HepG2 (cell line): Measurements from ENCODE around the gene HSPA1L. TPM values are rescaled to one million over a fixed set of nuclear protein-coding genes. Genes with fewer than 3 reads are reported as not detected.

Source experiments
- BORCS8-MEF2B ChIP-seq: sonication (generic); formaldehyde crosslinking; IDR thresholded peaks from 2 replicates; pipeline ENCODE4 v1.8.0; 2022; ENCODE audit warnings: mild to moderate bottlenecking, missing genetic modification reagents
- CBX5 ChIP-seq: sonication (generic); formaldehyde crosslinking; IDR thresholded peaks from 2 replicates; pipeline ENCODE4 v1.4.0; 2020; ENCODE audit warnings: missing genetic modification reagents, borderline replicate concordance
- CEBPG ChIP-seq: IDR thresholded peaks from 2 replicates; pipeline ENCODE4 v1.6.1; 2016
- ESRRA ChIP-seq: sonication (generic); formaldehyde crosslinking; IDR thresholded peaks from 2 replicates; pipeline ENCODE4 v1.5.1; 2020; ENCODE audit warnings: mild to moderate bottlenecking, low read depth, missing genetic modification reagents
- HES4 ChIP-seq: sonication (generic); formaldehyde crosslinking; IDR thresholded peaks from 2 replicates; pipeline ENCODE4 v1.9.0; 2021; ENCODE audit warnings: mild to moderate bottlenecking, missing genetic modification reagents, borderline replicate concordance
- KLF16 ChIP-seq, 2 experiments: sonication (generic) in 1 of 2; formaldehyde crosslinking in 1 of 2; IDR thresholded peaks; 2 replicates each; pipeline versions ENCODE4 v1.6.1 to v1.8.0; 2016 to 2023; ENCODE audit warnings: missing genetic modification reagents in 2 of 2, missing compliant biosample characterization in 1 of 2
- MTA3 ChIP-seq: sonication (generic); formaldehyde crosslinking; IDR thresholded peaks from 2 replicates; pipeline ENCODE4 v1.4.0; 2020; ENCODE audit warnings: missing genetic modification reagents
- MTF2 ChIP-seq: sonication (generic); formaldehyde crosslinking; IDR thresholded peaks from 2 replicates; pipeline ENCODE4 v1.5.0; 2020; ENCODE audit warnings: missing genetic modification reagents, borderline replicate concordance
- NAIF1 ChIP-seq: sonication (generic); formaldehyde crosslinking; IDR thresholded peaks from 2 replicates; pipeline ENCODE4 v1.5.0; 2020; ENCODE audit warnings: mild to moderate bottlenecking, missing genetic modification reagents, borderline replicate concordance
- SALL1 ChIP-seq: sonication (generic); formaldehyde crosslinking; IDR thresholded peaks from 2 replicates; pipeline ENCODE4 v1.8.0; 2022; ENCODE audit warnings: mild to moderate bottlenecking, missing genetic modification reagents
- ZBTB38 ChIP-seq: sonication (generic); formaldehyde crosslinking; IDR thresholded peaks from 2 replicates; pipeline ENCODE4 v1.5.1; 2020; ENCODE audit warnings: mild to moderate bottlenecking, missing genetic modification reagents
- ZKSCAN8 ChIP-seq: IDR thresholded peaks from 2 replicates; pipeline ENCODE4 v1.6.1; 2016; ENCODE audit warnings: borderline replicate concordance, missing genetic modification reagents, missing compliant biosample characterization
- ZNF678 ChIP-seq: sonication (generic); formaldehyde crosslinking; IDR thresholded peaks from 2 replicates; pipeline ENCODE4 v1.4.0; 2020; ENCODE audit warnings: mild to moderate bottlenecking, missing genetic modification reagents
- ZNF749 ChIP-seq: sonication (generic); formaldehyde crosslinking; IDR thresholded peaks from 2 replicates; pipeline ENCODE4 v1.8.0; 2022; ENCODE audit warnings: mild to moderate bottlenecking, missing genetic modification reagents, moderate library complexity, borderline replicate concordance
- polyA plus RNA-seq, 8 experiments: library from polyadenylated mRNA; depleted of rRNA in 3 of 8; stranded (reverse) in 7 of 8; unstranded in 1 of 8; fragments of >200 nt; fragmentation: Illumina TruSeq in 4 of 8; extraction: Trizol in 4 of 8; gene quantifications; 2 replicates each; pipeline versions ENCODE4 v1.2.1 to v1.2.3, GENCODE V29; 2011 to 2016; ENCODE audit warnings: low read depth in 4 of 8, missing spikeins in 1 of 8, mixed read lengths in 1 of 8; ENCODE audit not compliant: insufficient read depth in 1 of 8
- total RNA-seq, 5 experiments: library from RNA; depleted of rRNA; stranded (reverse); fragments of >200 nt; fragmentation: Illumina TruSeq; extraction: Trizol; gene quantifications; 2 replicates each; pipeline ENCODE4 v1.2.3, GENCODE V29; 2016; ENCODE audit warnings: low read depth in 1 of 5
- TF ChIP-seq, protein P1 (sequence below): sonication (generic); formaldehyde crosslinking; IDR thresholded peaks from 2 replicates; pipeline ENCODE4 v1.4.0; 2020; ENCODE audit warnings: missing genetic modification reagents, borderline replicate concordance
- TF ChIP-seq, protein P2 (sequence below): sonication (generic); formaldehyde crosslinking; IDR thresholded peaks from 2 replicates; pipeline ENCODE4 v1.4.0; 2020; ENCODE audit warnings: mild to moderate bottlenecking, low read depth, missing genetic modification reagents
- TF ChIP-seq, protein P3 (sequence below): sonication (generic); formaldehyde crosslinking; IDR thresholded peaks from 2 replicates; pipeline ENCODE4 v1.4.0; 2020; ENCODE audit warnings: missing genetic modification reagents
- TF ChIP-seq, protein P4 (sequence below): IDR thresholded peaks from 2 replicates; pipeline ENCODE4 v1.6.1; 2018; ENCODE audit warnings: missing genetic modification reagents
- TF ChIP-seq, protein P5 (sequence below): sonication (generic); formaldehyde crosslinking; IDR thresholded peaks from 2 replicates; pipeline ENCODE4 v1.4.0; 2020; ENCODE audit warnings: mild to moderate bottlenecking, missing genetic modification reagents

HSPA1L gene
- total and polyA plus RNA-seq, 2 of the 13 experiments (the other 11 are each of a cell fraction or from before 2014, with no cell fraction given): 0.55 to 1.0 TPM

DNA sequence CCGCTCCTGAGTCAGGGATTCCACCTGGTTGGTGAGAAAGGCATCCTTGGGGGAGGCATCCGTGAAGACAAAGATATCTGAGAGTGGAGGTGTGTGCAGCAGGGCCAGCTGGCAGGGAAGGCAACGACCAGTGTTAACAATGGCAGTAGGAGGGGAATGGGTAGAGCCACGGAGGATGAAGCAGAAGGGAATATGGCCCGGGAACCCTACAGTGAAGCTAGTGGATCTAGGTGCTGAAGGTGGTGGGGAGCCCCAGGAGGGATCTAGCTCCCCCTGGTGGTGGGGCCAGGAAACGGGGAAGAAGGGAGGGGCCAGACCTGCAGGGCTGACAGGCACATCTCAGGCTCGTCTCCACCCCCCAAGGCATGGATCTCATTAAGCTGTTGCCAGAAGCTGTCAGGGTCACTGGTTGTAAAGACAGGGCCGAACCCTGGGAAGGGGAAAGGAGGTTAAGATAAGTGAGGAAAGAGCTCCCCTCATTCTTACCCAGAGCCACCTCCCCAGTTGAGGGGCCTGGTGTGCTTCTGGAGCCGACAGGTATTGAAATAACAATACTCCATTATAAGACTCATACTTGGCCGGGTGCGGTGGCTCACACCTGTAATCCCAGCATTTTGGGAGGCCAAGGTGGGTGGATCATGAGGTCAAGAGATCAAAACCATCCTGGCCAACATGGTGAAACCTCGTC, 45.3 kb downstream of the HSPA1L start (continued):
- TF ChIP-seq ESRRA (CRISPR knock-in tag) (no peak), MTA3 (CRISPR knock-in tag) (no peak), NAIF1 (no peak), ZBTB38 (CRISPR knock-in tag) (peak; percentile 65; the same call in 1 of the 2 replicates), CEBPG (CRISPR knock-in tag) (0 out of 2 replicates have a peak, but pooled peaks have one; percentile 19), SALL1 (CRISPR knock-in tag) (peak; percentile 60; the same call in 1 of the 2 replicates), BORCS8-MEF2B (CRISPR knock-in tag) (no peak), HES4 (CRISPR knock-in tag) (no peak), MTF2 (no peak), ZKSCAN8 (CRISPR knock-in tag) (peak; percentile 62; the same call in 1 of the 2 replicates), CBX5 (peak; percentile 54; the same call in 1 of the 2 replicates), ZNF749 (CRISPR knock-in tag) (no peak), KLF16 (CRISPR knock-in tag; IDR thresholded peaks at IDR 0.05) (peak in 1 of 2 experiments; percentile 78; a peak in 2 of 4 replicates), ZNF678 (no peak)
- TF ChIP-seq, protein P1, sequence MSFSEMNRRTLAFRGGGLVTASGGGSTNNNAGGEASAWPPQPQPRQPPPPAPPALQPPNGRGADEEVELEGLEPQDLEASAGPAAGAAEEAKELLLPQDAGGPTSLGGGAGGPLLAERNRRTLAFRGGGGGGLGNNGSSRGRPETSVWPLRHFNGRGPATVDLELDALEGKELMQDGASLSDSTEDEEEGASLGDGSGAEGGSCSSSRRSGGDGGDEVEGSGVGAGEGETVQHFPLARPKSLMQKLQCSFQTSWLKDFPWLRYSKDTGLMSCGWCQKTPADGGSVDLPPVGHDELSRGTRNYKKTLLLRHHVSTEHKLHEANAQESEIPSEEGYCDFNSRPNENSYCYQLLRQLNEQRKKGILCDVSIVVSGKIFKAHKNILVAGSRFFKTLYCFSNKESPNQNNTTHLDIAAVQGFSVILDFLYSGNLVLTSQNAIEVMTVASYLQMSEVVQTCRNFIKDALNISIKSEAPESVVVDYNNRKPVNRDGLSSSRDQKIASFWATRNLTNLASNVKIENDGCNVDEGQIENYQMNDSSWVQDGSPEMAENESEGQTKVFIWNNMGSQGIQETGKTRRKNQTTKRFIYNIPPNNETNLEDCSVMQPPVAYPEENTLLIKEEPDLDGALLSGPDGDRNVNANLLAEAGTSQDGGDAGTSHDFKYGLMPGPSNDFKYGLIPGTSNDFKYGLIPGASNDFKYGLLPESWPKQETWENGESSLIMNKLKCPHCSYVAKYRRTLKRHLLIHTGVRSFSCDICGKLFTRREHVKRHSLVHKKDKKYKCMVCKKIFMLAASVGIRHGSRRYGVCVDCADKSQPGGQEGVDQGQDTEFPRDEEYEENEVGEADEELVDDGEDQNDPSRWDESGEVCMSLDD (CRISPR knock-in tag): no peak
- TF ChIP-seq, protein P2, sequence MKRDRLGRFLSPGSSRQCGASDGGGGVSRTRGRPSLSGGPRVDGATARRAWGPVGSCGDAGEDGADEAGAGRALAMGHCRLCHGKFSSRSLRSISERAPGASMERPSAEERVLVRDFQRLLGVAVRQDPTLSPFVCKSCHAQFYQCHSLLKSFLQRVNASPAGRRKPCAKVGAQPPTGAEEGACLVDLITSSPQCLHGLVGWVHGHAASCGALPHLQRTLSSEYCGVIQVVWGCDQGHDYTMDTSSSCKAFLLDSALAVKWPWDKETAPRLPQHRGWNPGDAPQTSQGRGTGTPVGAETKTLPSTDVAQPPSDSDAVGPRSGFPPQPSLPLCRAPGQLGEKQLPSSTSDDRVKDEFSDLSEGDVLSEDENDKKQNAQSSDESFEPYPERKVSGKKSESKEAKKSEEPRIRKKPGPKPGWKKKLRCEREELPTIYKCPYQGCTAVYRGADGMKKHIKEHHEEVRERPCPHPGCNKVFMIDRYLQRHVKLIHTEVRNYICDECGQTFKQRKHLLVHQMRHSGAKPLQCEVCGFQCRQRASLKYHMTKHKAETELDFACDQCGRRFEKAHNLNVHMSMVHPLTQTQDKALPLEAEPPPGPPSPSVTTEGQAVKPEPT (CRISPR knock-in tag): 0 out of 2 replicates have a peak, but pooled peaks have one; percentile 61
- TF ChIP-seq, protein P3, sequence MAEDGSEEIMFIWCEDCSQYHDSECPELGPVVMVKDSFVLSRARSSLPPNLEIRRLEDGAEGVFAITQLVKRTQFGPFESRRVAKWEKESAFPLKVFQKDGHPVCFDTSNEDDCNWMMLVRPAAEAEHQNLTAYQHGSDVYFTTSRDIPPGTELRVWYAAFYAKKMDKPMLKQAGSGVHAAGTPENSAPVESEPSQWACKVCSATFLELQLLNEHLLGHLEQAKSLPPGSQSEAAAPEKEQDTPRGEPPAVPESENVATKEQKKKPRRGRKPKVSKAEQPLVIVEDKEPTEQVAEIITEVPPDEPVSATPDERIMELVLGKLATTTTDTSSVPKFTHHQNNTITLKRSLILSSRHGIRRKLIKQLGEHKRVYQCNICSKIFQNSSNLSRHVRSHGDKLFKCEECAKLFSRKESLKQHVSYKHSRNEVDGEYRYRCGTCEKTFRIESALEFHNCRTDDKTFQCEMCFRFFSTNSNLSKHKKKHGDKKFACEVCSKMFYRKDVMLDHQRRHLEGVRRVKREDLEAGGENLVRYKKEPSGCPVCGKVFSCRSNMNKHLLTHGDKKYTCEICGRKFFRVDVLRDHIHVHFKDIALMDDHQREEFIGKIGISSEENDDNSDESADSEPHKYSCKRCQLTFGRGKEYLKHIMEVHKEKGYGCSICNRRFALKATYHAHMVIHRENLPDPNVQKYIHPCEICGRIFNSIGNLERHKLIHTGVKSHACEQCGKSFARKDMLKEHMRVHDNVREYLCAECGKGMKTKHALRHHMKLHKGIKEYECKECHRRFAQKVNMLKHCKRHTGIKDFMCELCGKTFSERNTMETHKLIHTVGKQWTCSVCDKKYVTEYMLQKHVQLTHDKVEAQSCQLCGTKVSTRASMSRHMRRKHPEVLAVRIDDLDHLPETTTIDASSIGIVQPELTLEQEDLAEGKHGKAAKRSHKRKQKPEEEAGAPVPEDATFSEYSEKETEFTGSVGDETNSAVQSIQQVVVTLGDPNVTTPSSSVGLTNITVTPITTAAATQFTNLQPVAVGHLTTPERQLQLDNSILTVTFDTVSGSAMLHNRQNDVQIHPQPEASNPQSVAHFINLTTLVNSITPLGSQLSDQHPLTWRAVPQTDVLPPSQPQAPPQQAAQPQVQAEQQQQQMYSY (CRISPR knock-in tag): no peak
- TF ChIP-seq, protein P4, sequence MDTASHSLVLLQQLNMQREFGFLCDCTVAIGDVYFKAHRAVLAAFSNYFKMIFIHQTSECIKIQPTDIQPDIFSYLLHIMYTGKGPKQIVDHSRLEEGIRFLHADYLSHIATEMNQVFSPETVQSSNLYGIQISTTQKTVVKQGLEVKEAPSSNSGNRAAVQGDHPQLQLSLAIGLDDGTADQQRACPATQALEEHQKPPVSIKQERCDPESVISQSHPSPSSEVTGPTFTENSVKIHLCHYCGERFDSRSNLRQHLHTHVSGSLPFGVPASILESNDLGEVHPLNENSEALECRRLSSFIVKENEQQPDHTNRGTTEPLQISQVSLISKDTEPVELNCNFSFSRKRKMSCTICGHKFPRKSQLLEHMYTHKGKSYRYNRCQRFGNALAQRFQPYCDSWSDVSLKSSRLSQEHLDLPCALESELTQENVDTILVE: peak; percentile 61; the same call in 1 of the 2 replicates
- TF ChIP-seq, protein P5, sequence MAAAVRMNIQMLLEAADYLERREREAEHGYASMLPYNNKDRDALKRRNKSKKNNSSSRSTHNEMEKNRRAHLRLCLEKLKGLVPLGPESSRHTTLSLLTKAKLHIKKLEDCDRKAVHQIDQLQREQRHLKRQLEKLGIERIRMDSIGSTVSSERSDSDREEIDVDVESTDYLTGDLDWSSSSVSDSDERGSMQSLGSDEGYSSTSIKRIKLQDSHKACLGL (CRISPR knock-in tag): 0 out of 2 replicates have a peak, but pooled peaks have one; percentile 56
